MCF 10A (cell line): ENCODE data around the gene DYNLL1. TPM values are rescaled to one million over a fixed set of nuclear protein-coding genes. Genes with fewer than 3 reads are reported as not detected.

ENCODE experiments used
- BruUV-seq: library from RNA; stranded (reverse); fragments of 400-500 nt; replicated peaks from 2 replicates; lab custom pipeline; 2021; lab: Mats Ljungman, UMichigan
- CTCF ChIA-PET: fragments of 300-600 bp; sonication (Branson Sonifier 250); formaldehyde crosslinking; extraction: SDS; loops from one replicate; lab custom pipeline; 2021; ENCODE audit warnings: antibody characterized with exemption, inconsistent platforms; lab: Yijun Ruan, JAX
- POLR2A ChIA-PET: fragments of 300-600, 350-650 bp; sonication (Branson Sonifier 250); formaldehyde crosslinking; extraction: SDS; loops from one replicate; lab custom pipeline; 2020; ENCODE audit warnings: antibody characterized with exemption, inconsistent platforms; lab: Yijun Ruan, JAX
- DNase-seq: peaks from one replicate; pipeline ENCODE4 v3.0.0-alpha.2; 2018; ENCODE audit not compliant: unreplicated experiment
- H3K27ac Mint-ChIP-seq: one replicate; pipeline ENCODE4 v1.8.0; 2022; ENCODE audit warnings: mild to moderate bottlenecking, low read depth, mixed read lengths; ENCODE audit not compliant: unreplicated experiment
- H3K27me3 Mint-ChIP-seq: one replicate; pipeline ENCODE4 v1.8.0; 2022; ENCODE audit warnings: mixed read lengths; ENCODE audit not compliant: insufficient read depth, unreplicated experiment
- H3K36me3 Mint-ChIP-seq: one replicate; pipeline ENCODE4 v1.8.0; 2022; ENCODE audit warnings: mild to moderate bottlenecking, moderate library complexity, mixed read lengths; ENCODE audit not compliant: insufficient read depth, unreplicated experiment
- H3K4me1 Mint-ChIP-seq: one replicate; pipeline ENCODE4 v1.8.0; 2022; ENCODE audit warnings: mixed read lengths; ENCODE audit not compliant: insufficient read depth, unreplicated experiment
- H3K4me3 Mint-ChIP-seq: one replicate; pipeline ENCODE4 v1.8.0; 2022; ENCODE audit warnings: mild to moderate bottlenecking, moderate library complexity, mixed read lengths; ENCODE audit not compliant: unreplicated experiment
- H3K9me3 Mint-ChIP-seq: one replicate; pipeline ENCODE4 v1.8.0; 2022; ENCODE audit warnings: mixed read lengths; ENCODE audit not compliant: unreplicated experiment
- CTCF ChIP-seq: fragments of 200-600 bp; IDR thresholded peaks from one replicate; pipeline ENCODE4 v1.8.0; 2022; ENCODE audit warnings: antibody characterized with exemption, mild to moderate bottlenecking; ENCODE audit not compliant: unreplicated experiment
- intact Hi-C: fragments of 100-400 bp; cut with micrococcal nuclease; formaldehyde crosslinking; loops from 2 replicates; pipeline ENCODE4 v1.14.1; 2022
- total RNA-seq: library from RNA; stranded (reverse); gene quantifications from 2 replicates; pipeline ENCODE4 v1.2.3, GENCODE V29; 2022

DYNLL1 gene
- total RNA-seq, 1 experiment from 2014 or later: 247 TPM

DNA sequence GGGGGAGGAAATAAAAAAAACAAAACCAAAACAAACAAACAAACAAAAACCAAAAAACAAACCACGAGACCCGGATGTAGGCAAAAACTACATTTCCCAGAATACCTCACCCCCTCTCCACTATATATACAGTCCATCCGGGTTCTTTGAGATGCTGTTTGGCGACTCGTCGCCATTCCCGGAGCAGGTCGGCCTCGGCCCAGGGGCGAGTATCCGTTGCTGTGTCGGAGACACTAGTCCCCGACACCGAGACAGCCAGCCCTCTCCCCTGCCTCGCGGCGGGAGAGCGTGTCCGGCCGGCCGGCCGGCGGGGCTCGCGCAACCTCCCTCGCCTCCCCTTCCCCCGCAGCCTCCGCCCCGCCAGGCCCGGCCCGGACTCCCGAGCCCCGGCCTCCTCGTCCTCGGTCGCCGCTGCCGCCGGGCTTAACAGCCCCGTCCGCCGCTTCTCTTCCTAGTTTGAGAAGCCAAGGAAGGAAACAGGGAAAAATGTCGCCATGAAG is 38.3 kb downstream of the DYNLL1 start, which contains the start of gene RNF10:
TSS of gene RNF10 (plus strand) at position 154 of the 500 bp plus-strand sequence. CDS start 456 bp downstream, outside the sequence.
- no TSS peak for BruUV-seq
- ChIA-PET CTCF (interaction anchor here (0.7 to 1.2 kb wide), 2 partner anchors 17 to 43 kb away, joined by 3 to 4 read pairs; no protein-coding TSS in a partner anchor), POLR2A (interaction anchor here (1.0 to 4.3 kb wide), 10 partner anchors 9 to 242 kb away, joined by 3 to 30 read pairs (median 6); partner anchors contain the start of genes COX6A1, DYNLL1, GATC and POP5)
- H3K4me1 Mint-ChIP-seq: peaks cover 21% of the 10 kb centered on the region
- H3K27me3 Mint-ChIP-seq: no peaks in the 10 kb centered on the region
- no peak for TF ChIP-seq CTCF
- peak; percentile 88 for DNase-seq
- H3K9me3 Mint-ChIP-seq: no peaks in the 10 kb centered on the region
- peak within 1 kb of the TSS; percentile 92 for H3K27ac Mint-ChIP-seq
- H3K36me3 Mint-ChIP-seq: peaks cover 26% of the 10 kb centered on the region
- peak within 1 kb of the TSS; percentile 86 for H3K4me3 Mint-ChIP-seq
- intact Hi-C loops: loop anchor here (2.0 kb wide), 1 partner anchor 39 kb away; no protein-coding TSS in a partner anchor

DNA sequence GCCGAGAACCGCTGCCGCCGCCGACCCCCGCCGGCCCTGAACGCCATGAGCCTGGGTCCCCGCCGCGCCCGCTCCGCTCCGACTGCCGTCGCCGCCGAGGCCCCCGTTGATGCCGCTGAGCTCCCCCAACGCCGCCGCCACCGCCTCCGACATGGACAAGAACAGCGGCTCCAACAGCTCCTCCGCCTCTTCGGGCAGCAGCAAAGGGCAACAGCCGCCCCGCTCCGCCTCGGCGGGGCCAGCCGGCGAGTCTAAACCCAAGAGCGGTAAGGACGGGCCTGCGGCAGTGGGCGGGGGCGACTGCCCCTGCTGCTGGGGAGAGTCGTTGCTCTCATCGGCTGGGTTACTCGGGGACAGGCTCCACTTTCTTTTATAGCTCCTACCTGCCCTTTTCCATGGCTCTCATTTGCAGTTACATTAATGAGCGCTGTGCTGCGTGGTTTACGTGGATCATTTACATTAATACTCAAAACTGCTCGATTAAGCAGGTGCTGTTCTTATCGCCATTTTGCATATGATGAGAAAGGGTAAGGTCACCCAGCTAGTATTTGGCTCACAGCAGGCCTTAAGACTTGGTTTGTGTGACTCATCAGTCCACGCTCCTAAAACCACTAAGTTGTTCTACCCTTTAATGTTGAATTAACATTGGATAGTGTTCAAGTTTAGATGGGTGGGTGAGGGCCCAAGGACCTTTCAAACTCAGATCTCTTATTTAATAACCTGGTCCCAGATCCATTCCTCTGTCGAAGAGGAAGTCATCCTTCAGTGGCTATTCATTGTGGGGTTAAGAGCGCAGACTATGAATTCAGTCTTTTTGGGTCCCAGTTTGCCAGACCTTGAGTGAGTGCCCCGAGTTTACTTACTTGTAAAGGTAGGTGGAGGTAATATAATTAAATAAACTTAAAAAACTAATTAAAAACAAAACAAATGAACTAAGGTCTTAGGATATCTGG is 39.1 kb downstream of the DYNLL1 start:
- intact Hi-C loops: loop anchor here (2.0 kb wide), 1 partner anchor 40 kb away; no protein-coding TSS in a partner anchor
- Mint-ChIP-seq H3K36me3 (peaks cover 26% of the 10 kb centered on the region), H3K4me3 (peak overlapping the region; percentile 86), H3K27me3 (no peaks in the 10 kb centered on the region), H3K4me1 (peaks cover 26% of the 10 kb centered on the region), H3K9me3 (no peaks in the 10 kb centered on the region), H3K27ac (peak overlapping the region; percentile 92)
- BruUV-seq: no TSS peak
- DNase-seq: peak; percentile 80
- ChIA-PET POLR2A (interaction anchor here (0.6 to 4.3 kb wide), 15 partner anchors 9 to 271 kb away, joined by 3 to 30 read pairs (median 5); partner anchors contain the start of genes COX6A1, DYNLL1, GATC and POP5), CTCF (interaction anchor here (0.5 to 1.2 kb wide), 4 partner anchors 17 to 332 kb away, joined by 3 to 4 read pairs (median 3); no protein-coding TSS in a partner anchor)
- TF ChIP-seq CTCF: no peak

GRCh38 chr12:120536064-120536791 is 40.3 kb downstream of the DYNLL1 start:
- no peaks in the 10 kb centered on the region for H3K27me3 Mint-ChIP-seq
- peaks cover 35% of the 10 kb centered on the region for H3K36me3 Mint-ChIP-seq
- peaks cover 26% of the 10 kb centered on the region for H3K4me1 Mint-ChIP-seq
- ChIA-PET CTCF (interaction anchor here (0.6 to 1.2 kb wide), 3 partner anchors 68 to 435 kb away, joined by 3 to 4 read pairs (median 3); no protein-coding TSS in a partner anchor), POLR2A (interaction anchor here (0.6 to 4.3 kb wide), 8 partner anchors 38 to 521 kb away, joined by 3 to 30 read pairs (median 6); partner anchors contain the start of genes DYNLL1, GATC, POP5 and RNU4-2)
- no peak for DNase-seq
- no TSS peak for BruUV-seq
- intact Hi-C loops: no loop called here
- peak overlapping the region; percentile 92 for H3K27ac Mint-ChIP-seq
- H3K4me3 Mint-ChIP-seq: peak overlapping the region; percentile 86
- TF ChIP-seq CTCF: no peak
- H3K9me3 Mint-ChIP-seq: no peaks in the 10 kb centered on the region
